HG02759 (cell line): Measurements from ENCODE around the gene SMCO2.

ENCODE experiments used
- ATAC-seq: cut with Tn5 transposase; IDR thresholded peaks from one replicate; pipeline ENCODE4 v1.9.1; 2021; ENCODE audit warnings: mild to moderate bottlenecking, moderate library complexity; ENCODE audit not compliant: unreplicated experiment

SMCO2 gene

DNA sequence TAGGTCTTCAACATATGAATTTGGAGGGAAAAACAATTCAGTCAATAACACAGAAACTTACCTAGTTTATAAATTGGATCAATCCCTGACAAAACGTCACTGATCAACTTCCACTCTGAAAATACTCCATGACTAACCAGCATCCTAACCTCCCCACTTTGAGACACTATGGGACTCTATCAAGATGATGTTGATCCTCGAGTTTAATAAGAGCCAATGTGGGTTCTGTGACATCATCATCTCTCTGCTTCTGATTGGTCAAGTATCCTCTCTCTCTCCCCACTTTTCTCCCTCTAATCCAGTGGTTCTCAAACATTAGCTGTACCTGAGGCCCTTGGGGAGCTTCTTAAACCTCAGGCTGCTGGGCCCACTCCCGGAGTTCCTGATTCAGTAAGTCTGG is at the start of gene SMCO2:
Gene SMCO2, plus strand, starts transcription at position 301 of the 400 bp plus-strand sequence. CDS start 23,896 bp downstream, outside the sequence.
- no peak for ATAC-seq

DNA sequence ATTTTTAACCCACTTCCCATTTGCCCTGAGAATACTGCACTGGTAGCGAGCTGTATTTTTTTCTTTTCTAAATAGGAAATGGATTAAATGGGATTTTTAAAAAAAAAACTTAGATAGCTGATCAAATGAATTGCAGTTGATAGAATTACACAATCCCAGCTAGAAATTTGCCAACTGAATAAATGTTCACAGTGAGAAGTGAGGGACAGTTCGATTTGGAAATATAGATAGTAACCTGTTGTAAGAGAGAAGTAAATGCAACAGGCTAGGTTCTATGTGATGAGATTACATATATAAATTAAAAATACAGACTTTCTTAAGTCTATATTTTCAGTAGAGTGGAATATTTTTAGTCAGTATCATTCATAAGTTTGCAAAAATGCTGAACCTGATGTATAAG is 48.1 kb upstream of the SMCO2 start:
- no peak for ATAC-seq

DNA sequence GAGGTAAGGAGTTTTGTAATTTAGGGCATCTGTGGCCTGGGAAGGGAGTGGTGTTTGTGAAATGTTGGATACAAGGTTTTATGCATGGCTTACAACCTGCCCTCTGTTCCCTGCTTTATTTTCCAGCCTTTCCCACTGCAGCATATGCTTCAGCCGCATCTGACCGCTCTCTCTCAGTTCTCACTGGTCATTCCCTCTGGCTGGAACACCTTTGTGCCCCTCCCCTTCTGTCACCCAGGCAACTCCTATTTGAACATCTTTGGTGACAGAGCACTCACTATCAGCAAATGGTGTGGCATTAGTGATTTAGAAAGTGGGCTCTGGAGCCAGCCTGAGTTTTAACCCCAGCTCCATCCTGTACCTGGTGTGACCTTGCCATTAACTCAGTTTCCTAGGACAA is 47.5 kb upstream of the SMCO2 start:
- ATAC-seq = no peak

DNA sequence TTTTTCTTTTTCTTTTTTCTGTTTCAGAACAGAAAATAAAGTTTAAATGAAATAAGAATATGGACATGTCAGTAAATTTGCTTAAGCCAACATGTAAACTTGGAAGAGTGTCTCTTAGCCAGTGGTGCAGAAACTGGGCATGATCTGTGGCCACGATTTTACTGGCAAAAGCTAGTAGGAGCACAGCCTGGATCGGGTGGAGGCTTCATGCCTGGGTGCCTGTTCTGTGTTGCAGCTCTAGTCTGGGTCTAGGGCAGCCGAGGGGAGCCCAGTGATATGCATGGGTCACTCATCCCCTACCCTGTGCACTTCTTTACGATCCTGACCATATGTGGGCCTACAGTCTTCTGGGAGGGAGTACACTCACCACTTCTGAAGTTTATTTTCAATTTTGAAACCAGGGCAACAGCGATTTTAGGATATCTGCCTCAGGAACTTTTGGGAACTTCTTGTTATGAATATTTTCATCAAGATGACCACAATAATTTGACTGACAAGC is 45.6 kb upstream of the SMCO2 start:
- ATAC-seq = no peak

DNA sequence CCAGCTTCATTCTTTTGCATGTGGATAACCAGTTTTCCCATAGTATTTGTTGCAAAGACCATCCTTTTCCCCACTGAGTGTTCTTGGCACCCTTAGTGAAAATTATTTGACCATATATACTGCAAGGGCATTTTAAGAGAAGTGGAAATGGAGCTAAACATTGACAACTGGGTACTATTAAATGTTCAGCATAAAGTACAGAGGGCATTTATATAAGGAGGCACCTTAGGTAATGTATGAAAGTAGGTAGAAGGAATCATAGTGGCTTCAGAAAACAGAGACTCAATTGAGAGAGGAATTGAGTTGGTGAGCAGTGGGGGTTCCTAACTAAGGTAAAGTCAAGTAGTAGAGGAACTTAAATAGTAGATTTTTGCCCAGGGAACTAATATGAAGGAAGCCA is 34.5 kb upstream of the SMCO2 start:
- no peak for ATAC-seq

DNA sequence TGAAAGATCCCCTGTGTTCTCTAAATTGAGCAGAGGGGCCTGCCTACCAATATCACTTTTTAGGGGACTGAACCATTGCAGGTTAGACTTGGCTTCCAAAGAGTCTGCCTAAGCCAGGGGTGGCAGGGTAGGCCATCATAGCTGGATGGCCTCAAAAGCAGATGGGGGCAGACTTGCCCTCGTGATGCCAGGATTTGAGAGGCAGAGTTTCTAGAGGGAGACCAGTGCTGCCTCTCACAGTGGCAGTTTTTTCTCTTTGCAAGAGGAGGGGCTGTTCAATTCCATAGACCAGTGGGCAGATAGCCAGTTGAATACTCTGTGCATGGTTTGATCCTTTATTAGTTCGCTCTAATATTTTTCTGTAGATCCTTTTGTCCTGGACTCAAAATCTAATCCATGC is 23.8 kb upstream of the SMCO2 start:
- no peak for ATAC-seq

DNA sequence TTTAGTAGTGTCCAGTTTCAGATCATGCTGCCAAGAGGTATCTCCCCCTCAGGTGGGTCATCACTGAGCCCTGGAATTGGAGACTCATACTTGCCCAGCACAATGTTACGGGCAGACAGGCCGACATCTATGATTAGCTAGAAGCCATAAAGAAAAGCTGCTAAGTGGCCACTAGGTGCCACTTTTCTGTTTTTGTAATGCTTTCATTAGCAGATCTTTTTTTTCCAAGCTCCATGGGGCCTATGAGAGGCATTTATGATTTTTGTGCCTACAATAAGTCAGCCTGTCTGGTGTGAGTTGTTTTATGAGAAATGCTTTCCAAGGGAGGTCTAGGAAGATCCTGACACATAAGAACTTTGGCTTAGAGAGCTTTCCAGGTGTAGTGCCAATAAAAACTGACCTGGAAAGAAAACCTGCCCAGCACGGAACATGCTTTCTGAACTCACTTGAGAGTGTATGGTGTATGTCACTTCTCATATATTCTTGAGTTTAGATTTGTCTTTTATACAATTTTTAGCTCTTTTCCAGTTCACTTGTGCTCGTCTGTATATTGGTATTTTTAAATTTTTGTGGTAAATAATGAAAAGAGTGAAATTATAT is 21.8 kb upstream of the SMCO2 start:
- ATAC-seq = no peak

DNA sequence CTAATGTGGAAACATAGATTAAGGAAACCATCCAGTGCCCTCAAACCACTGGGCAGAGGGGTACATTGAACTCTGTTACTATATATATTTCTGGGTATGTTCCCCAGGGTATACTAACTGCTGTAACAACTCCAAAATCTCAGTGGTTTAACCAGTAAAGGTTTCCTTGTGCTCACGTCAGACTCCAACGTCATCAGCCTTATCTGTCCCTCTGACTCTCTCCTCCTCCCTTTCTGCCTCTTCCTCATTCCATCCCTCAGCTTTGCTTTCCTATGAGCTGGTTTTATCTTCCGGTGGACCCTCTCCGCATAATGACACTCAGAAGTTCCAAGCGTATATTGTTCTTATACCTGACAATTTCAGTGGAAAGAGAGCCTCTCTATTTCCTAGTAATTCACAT is 21.2 kb upstream of the SMCO2 start:
- no peak for ATAC-seq

DNA sequence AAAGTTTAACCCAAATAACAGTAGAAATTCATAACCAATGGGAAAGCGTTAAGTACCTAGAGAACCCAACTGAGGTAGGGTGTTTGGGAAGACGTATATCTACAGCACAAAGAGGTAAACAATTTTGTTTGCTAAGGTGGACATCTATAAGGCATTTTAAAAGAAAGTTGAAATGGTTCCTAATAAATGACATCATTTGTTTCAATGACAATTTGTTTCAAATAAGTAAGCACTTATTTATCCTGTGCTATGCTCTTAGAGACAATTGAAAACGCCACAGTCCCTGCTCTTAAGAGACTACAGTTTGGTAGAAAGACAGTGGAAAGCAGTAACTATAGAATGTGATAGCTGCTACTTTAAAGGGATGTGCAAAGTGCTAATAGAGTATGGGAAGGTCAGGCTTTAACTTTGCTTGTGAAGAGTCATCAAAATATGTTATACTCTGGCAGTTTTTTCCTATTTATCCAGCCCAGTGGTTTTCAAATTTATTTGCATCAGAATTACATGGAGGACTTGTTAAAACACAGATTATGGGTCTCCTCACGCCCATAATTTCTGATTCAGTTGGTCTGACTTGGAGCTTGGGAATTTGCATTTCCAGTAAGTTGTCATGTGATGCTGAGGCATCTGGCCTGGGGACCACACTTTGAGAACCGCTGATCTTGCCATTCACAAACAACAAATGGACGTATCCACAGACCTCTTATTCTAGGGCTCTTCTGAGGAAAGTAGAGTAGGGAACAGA is 19.6 kb upstream of the SMCO2 start:
- no peak for ATAC-seq

DNA sequence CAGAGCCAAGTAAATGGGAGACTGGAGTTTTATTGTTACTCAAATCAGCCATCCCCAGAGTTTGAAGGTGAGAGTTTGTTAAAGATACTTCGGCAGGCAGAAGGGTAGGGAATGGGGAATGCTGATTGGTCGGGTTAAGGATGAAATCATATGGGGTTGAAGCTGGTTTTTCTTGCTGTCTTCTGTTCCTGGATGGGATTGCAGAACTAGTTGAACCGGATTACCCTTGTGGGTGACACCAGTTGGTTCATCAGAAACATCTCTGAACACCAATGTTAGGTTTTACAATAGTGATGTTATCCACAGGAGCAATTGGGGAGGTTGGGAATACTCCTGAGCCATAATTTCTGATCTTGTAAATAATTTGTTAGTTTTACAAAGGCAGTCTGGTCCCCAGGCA is 18.7 kb upstream of the SMCO2 start:
- ATAC-seq = no peak

DNA sequence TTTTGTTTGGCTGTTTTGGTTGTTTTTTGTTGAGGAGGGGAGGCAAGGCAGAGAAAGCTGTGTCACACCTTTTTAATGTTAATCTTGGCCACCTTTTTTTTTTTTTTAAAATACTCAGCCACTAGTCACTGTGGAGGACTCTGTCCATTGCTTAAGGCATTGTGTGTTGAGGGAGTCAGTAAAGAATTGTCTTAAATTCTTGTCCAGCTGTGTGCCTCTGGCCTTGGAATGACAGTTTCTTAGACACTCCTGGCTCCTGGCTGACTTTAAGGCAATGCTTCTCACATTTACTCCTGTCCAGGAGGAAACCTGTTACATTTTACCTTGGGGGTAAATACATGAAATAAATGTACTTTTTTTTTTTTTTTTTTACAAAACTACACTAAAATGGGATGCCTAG is 18.1 kb upstream of the SMCO2 start:
- ATAC-seq = no peak

DNA sequence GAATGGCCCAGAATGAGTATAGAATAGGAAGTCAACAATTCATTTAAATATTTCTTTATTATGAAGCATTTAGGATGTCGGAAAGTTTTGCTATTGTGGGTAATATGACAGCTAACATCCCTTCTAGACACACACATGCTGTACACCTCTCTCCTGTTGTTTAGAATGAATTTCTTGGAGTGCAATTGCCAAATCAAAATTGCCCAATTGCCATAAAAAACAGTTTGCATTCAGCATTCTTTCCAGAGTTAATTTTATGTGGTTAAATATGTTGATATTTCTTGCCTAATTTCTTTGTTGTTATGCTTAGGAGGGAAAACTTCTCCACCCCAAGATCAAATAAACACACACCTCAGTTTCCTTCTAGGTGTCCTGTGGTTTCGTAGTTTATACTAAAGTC is 16.9 kb upstream of the SMCO2 start:
- no peak for ATAC-seq

DNA sequence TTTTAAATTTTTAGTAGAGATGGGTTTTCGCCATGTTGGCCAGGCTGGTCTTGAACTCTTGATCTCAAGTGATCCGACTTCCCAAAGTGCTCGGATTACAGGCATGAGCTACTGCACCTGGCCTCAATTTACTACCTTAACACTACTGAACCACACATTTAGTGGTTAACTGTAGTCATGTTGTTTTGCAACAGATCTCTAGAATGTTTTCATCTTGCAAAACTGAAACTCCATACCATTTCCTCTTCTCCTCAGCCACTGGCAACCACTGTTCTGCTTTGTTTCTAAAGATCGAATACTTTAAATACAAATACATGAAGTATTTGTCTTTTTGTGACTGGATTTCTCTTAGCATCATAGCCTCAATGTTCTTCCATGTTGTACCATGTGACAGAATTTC is 15.4 kb upstream of the SMCO2 start:
- no peak for ATAC-seq

DNA sequence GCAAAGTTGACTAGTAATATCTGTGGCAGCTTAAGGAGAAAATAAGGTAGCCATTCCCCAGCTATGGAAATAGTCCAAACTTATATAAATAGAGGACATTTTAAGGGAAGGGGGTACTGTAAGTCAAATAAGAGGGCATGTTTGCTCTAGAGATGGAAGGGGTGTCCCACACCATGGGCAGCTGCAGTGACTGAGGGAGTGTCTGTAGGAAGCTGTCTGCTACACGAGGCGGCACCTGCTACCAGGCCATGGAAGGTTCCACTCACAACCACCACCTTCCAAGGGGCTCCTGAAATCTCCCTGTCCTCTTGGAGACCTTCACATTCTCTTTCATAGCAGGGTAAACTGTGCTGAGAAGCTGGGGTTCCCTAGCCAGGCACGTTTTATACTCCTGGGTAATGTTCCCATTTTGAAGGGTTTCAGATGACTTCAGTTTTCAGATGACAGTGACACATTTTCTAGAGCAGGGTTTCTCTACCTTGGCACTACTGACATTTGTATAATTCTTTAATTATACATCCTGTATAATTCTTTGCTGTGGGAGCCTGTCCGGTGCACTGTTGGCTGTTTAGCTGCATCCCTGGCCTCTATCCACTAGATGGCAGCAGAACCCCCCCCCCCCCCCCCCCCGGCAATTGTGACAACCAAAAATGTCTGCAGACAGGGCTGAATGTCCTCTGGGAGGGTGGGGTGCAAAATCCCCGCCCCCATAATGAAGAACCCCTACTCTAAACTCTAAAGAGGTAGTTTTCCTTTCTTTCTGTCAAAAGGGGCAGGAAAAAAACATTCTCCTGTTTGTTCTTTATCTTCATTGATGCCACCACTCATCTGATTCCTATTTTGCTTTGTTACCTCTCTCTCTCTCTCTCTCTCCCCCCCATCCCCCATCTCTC is 11.6 kb upstream of the SMCO2 start:
- no peak for ATAC-seq

DNA sequence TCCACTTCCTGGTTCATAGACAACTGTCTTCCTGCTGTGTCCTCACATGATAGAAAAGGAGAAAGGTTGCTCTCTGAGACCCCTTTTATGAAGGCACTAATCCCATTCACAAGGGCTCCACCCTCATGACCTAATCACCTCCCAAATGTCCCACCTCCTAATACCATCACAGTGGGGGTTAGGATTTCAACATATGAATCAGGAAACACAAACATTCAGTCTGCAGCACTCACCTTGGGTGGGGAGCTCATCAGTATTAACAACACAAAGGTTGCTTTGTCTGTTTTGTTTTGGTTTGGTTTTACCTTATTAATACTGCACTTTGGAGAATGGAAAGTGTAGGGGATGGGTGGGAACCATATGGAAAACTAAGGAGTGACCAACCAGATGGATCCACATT is 10.5 kb upstream of the SMCO2 start:
- ATAC-seq = no peak

DNA sequence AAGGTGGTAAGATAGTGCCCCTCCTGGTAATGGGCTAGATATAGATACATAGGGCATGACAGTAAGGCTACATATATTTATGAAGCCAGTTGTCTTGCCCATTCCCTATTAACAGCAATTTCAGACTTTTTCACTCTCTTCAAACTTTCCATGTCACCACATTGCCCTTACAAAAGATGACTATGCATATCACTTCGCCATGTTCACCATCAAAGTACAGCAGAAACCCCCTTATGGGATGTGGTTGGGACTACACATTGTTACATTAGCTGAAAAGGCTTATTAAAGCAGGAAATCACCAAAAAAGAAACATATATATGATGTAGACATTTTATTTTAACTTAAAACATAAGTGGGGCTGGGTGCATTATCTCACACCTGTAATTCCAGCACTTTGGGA is 9.8 kb upstream of the SMCO2 start:
- ATAC-seq = no peak

DNA sequence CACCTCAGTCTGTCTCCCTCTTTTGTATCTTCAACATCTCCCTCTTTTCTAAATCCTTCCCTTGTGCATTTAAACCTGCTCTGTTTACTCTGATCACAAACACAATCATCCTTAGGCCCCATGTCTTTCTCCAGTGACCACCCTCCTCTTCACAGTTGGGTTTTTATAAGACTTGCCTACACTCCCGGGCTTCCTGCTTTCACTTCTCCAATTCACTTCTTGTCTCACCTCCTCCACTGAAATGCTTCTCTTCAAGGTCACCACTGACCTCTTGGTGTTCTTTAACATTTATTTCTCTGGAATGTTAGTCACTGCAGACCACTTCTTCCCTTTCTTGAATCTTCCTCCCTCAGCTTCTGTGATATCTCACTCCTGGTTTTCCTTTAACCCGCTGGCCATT is 8.7 kb upstream of the SMCO2 start:
- ATAC-seq = no peak

DNA sequence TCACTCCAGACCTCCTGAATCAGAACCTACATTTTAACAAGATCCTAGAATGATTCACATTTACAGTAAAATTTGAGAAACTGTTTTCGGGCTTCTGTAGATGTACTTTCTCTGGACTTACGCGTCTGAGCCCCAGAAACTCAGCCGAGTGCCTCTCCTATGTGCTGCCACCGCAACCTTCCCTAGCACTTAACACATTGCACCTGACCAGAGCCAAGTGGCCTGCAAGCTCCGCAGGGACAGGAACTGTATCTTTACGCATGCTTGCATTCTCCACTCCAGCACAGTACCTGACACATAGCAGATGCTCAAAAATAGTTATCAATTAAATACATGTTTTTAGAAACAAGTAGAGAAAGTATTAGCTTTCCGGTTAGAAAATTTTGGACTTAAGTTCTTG is 1.2 kb downstream of the SMCO2 start:
- no peak for ATAC-seq

DNA sequence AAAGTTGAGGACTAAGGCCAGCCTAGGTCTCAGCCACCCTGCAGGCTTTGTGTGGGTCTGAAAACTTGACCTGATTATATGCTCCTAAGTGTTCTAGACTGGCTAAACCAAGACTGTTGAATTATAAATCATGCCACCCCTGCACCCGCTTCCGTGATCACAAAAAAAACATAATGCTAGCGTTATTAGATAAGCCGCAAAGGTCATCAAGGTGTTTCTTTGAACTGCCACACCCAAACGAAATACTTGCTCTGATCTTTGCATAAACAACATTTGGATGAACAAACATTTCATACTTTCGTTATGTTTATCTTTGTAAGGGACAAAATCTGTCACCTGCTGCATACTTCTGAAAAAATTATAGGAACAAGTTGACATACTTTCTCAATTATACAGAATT is 2.5 kb downstream of the SMCO2 start:
- no peak for ATAC-seq

DNA sequence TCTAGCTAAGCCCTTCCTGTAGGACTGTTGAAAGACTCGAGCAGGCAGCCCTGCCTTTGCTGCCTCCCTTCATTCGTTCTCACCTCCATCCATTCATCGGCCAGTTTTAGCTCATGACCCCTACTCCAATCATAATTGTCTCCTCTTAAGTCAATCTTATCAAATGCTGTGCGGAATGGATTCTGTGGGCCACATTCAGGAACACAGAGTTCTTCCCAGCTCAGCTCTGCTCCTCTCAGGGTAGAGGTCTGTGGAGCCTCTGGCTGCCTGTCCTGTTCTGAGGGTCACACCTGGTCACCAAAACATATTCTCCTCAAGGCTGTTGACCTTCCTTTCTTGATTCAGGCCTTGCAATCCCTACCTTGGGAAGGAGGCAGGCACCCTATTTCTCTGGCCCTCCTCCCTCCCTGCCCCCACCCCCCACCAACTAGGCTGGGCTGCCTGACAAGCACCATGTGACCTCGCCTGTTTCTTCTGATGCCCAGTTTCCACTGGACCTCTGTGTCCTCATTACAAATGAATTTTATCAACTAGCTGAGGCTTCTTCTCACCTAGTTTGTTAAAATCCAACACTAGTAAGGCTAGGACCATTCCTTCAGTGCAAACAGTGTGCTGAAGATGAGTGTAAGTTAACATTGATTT is 3.5 kb downstream of the SMCO2 start:
- no peak for ATAC-seq
